LNCAP (cell line): ENCODE results near the gene ARHGEF1.

ENCODE experiments used
- TF ChIP-seq, protein P1 (sequence below): fragments of 450-650 bp; IDR thresholded peaks from 2 replicates; pipeline ENCODE4 v1.5.1; 2017; ENCODE audit warnings: mild to moderate bottlenecking

Gene ARHGEF1

DNA sequence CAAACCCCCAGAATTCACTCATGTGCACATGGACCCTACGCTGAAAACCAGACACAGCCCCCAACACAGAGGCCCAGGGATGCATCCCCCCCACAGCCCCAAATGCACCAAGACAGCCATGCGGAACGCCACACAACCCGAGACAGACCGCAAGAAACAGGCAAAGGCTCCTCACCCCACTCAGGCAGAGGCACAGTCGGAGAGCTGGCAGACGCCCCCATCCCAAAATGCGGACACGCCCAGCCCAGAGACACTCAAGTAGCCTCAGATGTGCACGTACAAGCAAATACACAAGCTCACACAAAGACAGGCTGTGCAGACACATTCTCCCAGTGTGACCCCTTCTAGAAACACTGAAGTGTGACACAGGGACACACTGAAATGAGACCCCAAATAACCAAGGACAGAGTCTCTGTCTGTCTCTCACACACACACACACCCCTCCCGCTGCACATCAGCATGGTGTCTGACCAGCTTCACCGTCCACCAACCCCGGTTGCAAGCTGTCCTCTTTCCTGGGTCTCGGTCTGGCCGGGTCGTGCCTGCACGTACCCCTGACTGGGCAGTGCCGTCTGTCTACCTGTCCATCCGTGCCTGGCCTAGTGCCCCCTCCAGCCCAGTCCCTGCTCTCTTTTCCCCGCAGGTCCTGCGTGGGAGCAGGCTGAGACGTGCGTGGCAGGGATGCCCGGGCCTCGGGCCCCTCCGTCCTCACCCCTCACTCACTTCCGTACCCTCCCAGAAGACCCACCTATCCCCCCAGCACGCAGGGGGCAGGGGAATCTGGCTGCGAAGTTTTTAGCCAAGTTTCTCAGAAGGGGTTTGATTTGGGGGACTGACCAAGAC, 29.1 kb downstream of the ARHGEF1 start:
- TF ChIP-seq, protein P1, sequence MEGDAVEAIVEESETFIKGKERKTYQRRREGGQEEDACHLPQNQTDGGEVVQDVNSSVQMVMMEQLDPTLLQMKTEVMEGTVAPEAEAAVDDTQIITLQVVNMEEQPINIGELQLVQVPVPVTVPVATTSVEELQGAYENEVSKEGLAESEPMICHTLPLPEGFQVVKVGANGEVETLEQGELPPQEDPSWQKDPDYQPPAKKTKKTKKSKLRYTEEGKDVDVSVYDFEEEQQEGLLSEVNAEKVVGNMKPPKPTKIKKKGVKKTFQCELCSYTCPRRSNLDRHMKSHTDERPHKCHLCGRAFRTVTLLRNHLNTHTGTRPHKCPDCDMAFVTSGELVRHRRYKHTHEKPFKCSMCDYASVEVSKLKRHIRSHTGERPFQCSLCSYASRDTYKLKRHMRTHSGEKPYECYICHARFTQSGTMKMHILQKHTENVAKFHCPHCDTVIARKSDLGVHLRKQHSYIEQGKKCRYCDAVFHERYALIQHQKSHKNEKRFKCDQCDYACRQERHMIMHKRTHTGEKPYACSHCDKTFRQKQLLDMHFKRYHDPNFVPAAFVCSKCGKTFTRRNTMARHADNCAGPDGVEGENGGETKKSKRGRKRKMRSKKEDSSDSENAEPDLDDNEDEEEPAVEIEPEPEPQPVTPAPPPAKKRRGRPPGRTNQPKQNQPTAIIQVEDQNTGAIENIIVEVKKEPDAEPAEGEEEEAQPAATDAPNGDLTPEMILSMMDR: no peak

DNA sequence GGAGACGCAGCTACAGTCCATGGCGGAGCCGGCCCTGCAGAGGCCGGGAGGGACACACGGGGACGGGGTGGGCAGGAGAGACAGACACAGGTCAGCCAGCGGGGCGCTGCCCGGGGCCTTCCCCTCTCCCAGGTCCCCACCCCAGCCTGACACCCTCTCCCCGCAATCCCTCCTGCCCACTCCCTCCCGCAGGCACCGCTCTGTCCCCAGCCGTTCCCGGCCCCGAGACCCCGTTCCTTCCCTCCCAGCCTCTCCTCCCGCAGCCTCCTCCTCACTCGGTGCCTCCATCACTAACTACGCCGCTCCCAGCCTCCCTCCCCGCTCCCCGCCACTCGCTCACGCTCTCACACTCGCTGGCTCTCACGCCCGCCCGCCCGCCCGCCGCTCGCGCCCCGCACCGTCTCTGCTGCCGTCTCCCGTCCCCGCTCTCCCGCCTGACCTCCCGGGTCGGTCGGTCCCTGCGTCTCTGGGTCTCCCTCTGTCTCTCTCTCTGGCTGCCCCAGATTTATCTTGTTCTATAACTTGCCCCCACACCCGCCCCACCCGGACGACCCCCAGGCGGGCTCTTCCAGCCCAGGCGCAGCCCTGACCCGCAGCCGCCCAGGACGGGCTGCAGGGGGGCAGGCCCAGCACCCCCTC, 30.0 kb downstream of the ARHGEF1 start:
- TF ChIP-seq, protein P1: no peak

DNA sequence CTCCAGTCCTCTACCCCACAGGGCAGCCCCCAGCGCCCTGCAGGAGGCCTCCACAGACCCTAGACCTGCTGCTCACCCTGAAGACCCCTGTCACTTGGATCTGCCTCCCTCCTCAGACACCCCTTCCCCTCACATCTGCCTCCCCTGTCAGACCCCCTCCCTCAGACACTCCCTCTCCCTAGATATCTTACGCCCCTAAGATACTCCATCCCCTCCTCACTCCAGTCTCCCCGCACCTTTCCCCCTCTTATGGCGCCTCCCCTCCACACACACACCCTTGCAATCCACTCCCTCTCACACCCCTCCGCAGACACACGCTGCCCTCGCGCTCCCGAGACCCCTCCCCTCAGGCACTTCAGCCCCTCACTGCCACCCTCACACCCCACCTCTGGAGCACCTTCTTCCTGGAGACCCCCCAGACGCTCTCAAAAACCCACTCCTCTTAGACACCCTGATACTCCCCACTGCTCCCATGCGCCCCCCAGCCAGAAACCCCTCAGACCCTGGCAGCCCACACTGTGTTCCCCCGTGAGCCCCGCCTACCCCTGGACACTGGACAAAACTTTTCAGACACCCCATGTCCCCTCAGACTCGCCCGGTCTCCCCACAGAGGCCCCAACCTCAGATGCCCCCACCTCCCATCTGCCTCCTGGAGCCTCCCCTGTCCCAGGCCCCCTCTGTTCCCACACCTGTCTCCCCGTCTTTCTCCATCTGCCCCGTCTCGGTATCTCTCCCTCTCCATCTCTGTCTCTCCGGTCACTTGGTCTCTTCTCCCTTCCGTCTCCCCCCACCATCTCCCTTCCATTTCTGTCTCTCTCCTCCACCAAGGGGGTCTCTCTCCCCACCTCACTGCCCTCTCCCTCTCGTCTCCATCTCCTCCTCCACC, 30.8 kb downstream of the ARHGEF1 start:
- TF ChIP-seq, protein P1: no peak

DNA sequence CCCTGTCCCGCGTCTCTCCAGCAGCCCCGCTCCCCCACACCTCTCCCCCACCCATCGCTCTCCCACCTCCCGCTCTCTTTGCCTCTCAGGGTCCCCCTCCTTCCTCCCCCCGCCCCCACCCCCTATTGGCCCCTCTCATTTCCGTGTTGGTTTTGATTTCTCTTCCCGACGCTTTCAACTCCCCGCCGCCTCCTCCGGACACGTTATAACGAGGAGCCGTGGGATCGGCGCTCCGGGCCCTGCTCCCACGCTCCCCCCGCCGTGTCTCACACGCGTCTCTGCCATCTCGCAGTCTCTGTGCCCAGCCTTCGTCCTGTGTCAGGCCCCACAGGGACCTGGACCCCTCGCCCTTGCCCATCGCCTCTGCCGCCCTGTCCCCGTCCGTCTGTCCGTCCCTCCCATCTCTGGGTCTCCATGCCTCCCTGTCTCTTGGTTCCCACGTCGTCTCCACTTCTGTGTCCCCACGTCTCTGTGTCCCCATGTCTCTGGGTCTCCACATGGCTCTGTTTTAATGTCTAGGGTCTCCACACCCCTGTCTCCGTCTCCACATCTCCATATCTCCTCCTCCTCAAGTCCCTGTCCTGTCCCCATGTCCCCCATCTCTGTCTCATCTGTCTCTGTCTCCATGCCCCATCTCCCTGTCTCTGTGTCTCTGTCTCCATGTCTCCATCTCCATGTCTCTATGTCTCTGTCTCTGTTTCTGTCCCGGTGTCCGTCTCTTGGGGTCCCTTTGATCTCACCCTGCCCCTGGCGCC, 32.2 kb downstream of the ARHGEF1 start:
- TF ChIP-seq, protein P1: no peak

DNA sequence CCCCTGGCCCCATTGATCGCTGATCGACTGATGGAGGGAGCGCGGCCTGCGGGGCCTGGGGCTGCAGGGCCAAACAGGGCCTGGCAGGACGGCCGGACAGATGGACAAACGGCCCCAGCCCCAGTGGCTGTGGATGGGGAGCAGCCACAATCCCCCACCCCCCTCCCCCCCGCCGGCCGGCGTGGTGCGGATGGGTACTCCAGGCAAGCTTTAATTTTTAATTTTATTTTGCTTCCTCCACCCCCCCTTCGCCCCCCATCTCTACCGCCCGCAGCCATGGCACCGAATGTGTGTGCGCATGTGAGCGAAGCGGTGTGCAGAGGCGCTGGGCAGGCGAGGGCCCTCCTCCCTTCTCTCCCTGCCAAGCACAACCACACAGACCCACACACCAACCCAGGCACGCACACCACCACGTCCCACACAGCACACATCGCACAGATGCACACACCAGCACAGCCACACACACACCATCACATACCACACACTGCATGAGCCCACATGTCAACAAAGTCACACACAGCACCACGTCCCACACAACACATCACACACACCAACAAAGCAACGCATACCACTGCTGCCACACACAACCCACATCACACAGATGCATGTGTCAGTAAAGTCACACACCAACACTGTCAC, 32.9 kb downstream of the ARHGEF1 start:
- TF ChIP-seq, protein P1: no peak

DNA sequence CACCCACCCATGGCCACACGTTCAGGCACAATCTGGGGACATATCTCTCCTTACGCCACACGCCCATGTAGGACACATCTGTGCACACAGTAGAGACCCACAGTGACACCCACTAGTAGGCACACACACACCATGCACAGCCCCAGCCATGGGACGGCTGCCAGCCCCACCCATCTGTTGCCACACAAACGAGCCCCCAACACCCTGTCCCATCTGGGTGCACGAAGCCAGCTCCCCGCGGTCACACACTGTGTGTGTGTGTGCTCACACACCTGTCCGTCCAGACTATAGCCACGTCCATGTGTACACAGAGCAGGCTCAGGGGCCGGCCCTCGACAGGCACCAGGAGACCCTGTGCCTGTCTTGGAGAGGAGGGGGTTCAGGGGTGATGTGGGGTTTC, 34.7 kb downstream of the ARHGEF1 start:
- TF ChIP-seq, protein P1: no peak
